Bronchial epithelial cell (primary cell): ENCODE data around the gene NEMP2. TPM values are rescaled to one million over a fixed set of nuclear protein-coding genes. Genes with fewer than 3 reads are reported as not detected.
A peak's percentile ranks its signal among the peaks of the same experiment; 100 is the strongest.
"Not testable (repeated sequence)": the region's sequence is repeated elsewhere in the genome, so short reads cannot be mapped to it uniquely, and the experiment has no call there.

ENCODE experiments used
- DNase-seq: peaks from one replicate; pipeline ENCODE4 v3.0.0-alpha.2; 2010; ENCODE audit warnings: low read depth
- FAIRE-seq: peaks from 2 replicates; lab custom pipeline; 2011; peaks lifted over from hg19 to GRCh38; lab: Jason Lieb, UNC
- H3K27me3 ChIP-seq: 2 replicates; pipeline ENCODE4 v1.5.1; 2011; ENCODE audit warnings: low read length; ENCODE audit not compliant: control insufficient read depth, insufficient read depth
- H3K36me3 ChIP-seq: 2 replicates; pipeline ENCODE4 v1.5.1; 2011; ENCODE audit warnings: low read length; ENCODE audit not compliant: control insufficient read depth, insufficient read depth
- H3K4me3 ChIP-seq: 2 replicates; pipeline ENCODE4 v1.5.1; 2011; ENCODE audit warnings: mild to moderate bottlenecking, low read depth, low read length, control low read depth
- CTCF ChIP-seq: IDR thresholded peaks from 2 replicates; pipeline ENCODE4 v1.5.1; 2011; ENCODE audit warnings: mild to moderate bottlenecking, moderate library complexity, low read length, control low read depth, inconsistent platforms; ENCODE audit not compliant: insufficient read depth, severe bottlenecking
- total RNA-seq: library from RNA; depleted of rRNA; stranded (reverse); fragments of >200 nt; gene quantifications from 2 replicates; pipeline ENCODE4 v1.2.1, GENCODE V29; 2014

NEMP2 gene
- total RNA-seq, 1 donor from 2014 or later, result 1.8 TPM

- DNase-seq (no peak), FAIRE-seq (no peak)
- no peak for TF ChIP-seq CTCF
- H3K27me3 ChIP-seq, result no peaks in the 10 kb centered on the region
- peaks cover 4% of the 10 kb centered on the region for H3K36me3 ChIP-seq
- H3K4me3 ChIP-seq, result no peak overlapping the region
Observed at GRCh38 chr2:190500054-190500502, 34.4 kb downstream of the NEMP2 start.

GRCh38 chr2:190499273-190499672 lies 35.2 kb downstream of the NEMP2 start:
- no peaks in the 10 kb centered on the region for H3K27me3 ChIP-seq
- no peak for TF ChIP-seq CTCF
- no peak for FAIRE-seq
- H3K4me3 ChIP-seq, result no peak overlapping the region
- H3K36me3 ChIP-seq, result peaks cover 4% of the 10 kb centered on the region
- no peak for DNase-seq

GRCh38 chr2:190497428-190497827 lies 37.1 kb downstream of the NEMP2 start:
- peak; percentile 68 for FAIRE-seq
- no peak for TF ChIP-seq CTCF
- no peak for DNase-seq

GRCh38 chr2:190494600-190495227 lies 39.8 kb downstream of the NEMP2 start:
- H3K27me3 ChIP-seq, DNase-seq, H3K36me3 ChIP-seq, H3K4me3 ChIP-seq, FAIRE-seq: not testable (repeated sequence)

More at GRCh38 chr2:190497428-190497827, 37.1 kb downstream of the NEMP2 start:
- H3K36me3 ChIP-seq, result peaks cover 4% of the 10 kb centered on the region
- no peaks in the 10 kb centered on the region for H3K27me3 ChIP-seq
- H3K4me3 ChIP-seq, result no peak overlapping the region

- FAIRE-seq (no peak), DNase-seq (no peak)
- H3K4me3 ChIP-seq, result no peak overlapping the region
- TF ChIP-seq CTCF, result no peak
- H3K36me3 ChIP-seq, result peaks cover 4% of the 10 kb centered on the region
- no peaks in the 10 kb centered on the region for H3K27me3 ChIP-seq
Observed at GRCh38 chr2:190493095-190493494, 41.4 kb downstream of the NEMP2 start.

- no peak for DNase-seq
- no peak for FAIRE-seq
- peaks cover 4% of the 10 kb centered on the region for H3K36me3 ChIP-seq
- TF ChIP-seq CTCF, result no peak
- no peak overlapping the region for H3K4me3 ChIP-seq
- no peaks in the 10 kb centered on the region for H3K27me3 ChIP-seq
Observed at GRCh38 chr2:190490502-190490901, 44.0 kb downstream of the NEMP2 start.
